GM19099 (cell line): ENCODE results near the gene LMNB1.

Experiments used
- POLR2A ChIP-seq: IDR thresholded peaks from 3 replicates; pipeline ENCODE4 v1.6.1; 2011; ENCODE audit warnings: low read depth; ENCODE audit not compliant: insufficient read length; ENCODE audit errors: extremely low read depth

Gene LMNB1

DNA sequence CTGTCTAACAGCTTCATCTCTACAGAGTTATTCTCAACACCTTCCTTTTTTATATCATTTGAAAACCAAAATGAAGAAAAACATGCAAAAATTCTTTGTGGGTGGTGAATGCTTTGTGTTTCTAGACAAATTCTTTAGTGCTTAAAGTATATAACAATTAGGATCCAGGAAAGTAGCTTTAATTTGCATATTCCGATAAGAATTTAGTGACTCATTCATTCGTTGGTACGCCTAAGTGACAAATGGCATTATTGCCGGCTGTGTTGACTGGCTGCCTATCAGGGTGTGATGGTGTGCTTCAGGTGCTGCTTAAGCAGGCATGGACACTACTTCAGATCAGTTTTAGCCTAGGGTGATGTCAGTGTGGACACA is 35.2 kb downstream of the LMNB1 start:
- no peak for TF ChIP-seq POLR2A

DNA sequence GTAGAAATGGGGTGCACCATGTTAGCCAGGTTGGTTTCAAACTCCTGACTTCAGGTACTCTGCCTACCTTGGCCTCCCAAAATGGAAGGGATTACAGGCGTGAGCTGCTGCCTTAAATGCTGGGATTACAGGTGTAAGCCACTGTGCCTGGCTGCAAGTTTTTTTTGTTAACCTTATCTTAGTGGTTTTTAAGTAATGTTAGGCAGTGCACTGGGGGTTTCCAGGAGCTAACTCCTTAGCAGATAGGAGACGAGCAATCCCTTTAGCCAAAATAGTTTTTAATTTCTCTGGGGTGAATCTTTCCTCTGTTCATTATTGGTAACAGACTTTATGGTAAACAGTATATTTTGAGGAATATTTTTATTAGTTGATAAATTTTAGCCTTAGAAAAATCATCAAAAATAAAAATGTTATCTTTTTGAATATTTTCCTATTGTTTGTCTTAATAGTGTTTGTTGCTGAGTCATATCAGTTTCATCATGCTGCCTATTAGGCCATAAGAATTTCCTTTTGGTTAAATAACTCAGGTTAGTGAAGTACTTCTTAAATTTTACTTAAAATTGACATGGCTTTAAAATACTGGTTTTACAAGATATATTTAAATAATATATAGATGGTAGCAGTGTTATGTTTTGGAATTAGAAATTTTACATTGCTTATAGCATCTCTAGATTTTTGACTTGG is 37.9 kb downstream of the LMNB1 start:
- TF ChIP-seq POLR2A, result no peak

DNA sequence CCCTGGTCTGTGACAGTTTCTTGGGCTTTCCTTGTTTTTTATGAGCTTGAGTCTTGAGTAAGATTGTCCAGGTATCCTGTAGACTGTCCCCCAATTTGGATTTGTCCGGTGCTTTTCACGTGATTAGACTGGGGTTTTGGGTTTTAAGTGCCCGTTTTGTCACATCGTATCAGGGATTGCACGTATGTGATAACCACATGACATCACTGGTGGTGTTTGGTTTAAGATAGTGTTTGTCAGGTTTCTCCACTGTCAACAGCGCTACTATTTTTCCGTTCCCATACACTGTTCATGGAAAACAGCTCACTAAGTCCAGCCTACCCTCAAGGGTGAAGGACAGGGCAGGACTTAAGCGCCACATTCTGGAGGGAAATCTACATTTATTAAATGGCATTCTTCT is 39.7 kb downstream of the LMNB1 start:
- TF ChIP-seq POLR2A, result no peak

DNA sequence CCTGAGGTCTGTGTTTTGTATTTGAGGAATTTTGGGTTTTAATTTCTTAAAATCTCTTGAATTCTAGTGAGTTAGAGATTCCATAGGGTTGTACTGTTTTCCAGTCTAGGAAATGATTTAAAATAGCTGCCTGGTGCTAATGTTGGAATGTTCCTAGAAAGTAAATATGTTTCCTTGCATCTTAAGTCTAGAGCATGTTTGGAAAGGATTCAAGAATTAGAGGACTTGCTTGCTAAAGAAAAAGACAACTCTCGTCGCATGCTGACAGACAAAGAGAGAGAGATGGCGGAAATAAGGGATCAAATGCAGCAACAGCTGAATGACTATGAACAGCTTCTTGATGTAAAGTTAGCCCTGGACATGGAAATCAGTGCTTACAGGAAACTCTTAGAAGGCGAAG is 41.8 kb downstream of the LMNB1 start:
- TF ChIP-seq POLR2A, result no peak

DNA sequence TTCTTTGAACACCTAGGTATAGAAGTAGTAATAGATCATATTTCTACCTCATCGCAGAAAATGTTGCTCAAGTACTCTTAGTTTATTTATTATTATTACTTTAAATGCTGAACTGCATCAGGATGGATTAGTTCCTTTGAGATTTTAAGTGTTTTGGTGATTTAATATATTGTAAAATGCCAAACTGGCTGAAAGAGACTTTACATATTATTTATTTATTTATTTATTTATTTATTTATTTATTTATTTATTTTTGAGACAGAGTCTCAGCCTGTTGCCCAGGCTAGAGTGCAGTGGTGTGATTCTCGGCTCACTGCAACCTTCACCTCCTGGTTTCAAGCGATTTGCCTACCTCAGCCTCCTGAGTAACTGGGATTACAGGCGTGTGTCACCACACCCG is 42.3 kb downstream of the LMNB1 start:
- TF ChIP-seq POLR2A, result no peak

DNA sequence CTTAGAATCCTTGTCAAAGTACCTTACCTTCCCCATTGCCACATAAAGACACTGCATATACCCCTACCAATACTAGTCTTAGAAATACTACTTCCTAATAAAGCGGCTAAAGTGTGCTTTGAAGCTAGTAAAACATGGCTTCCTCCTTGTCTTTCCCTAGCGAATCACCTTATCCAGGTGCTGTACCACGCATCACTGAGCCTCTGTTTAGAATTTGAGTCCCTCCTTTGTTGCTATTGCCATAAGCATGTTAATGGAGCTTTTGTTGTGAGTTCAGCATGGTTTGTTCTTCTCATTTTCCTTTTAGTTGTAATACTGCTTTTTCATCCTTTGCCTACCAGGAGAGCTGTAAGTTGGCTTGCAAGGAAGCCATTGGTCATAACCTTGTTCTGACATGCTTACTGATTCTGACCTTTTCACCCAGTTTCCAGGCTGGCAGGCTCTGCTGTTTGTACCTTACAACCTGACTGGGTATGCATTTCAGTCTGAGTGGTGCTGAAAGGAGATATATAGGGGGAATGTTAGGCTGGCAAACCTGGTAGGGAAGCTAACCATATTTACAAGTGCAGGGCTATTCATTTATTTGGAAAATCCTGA is 49.8 kb downstream of the LMNB1 start:
- no peak for TF ChIP-seq POLR2A

DNA sequence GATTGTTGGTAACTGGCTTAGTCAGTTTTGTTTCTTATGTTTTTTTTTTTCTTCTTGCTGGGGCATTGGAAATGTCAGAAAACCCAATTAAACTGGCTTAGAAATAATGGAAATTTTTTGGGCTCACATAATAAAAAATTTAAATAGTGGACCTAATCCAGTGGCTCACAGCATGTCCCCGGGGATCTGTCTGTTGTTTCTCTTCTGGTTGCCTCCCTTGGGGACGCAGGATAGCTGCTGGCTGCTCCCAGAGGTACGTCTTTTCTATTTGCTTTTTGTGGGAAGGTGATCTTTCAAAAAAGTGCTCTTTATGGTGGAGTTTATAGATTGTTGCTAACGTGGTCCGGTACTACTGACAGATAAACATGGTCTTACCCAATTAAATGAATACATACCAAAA is 52.2 kb downstream of the LMNB1 start:
- no peak for TF ChIP-seq POLR2A

DNA sequence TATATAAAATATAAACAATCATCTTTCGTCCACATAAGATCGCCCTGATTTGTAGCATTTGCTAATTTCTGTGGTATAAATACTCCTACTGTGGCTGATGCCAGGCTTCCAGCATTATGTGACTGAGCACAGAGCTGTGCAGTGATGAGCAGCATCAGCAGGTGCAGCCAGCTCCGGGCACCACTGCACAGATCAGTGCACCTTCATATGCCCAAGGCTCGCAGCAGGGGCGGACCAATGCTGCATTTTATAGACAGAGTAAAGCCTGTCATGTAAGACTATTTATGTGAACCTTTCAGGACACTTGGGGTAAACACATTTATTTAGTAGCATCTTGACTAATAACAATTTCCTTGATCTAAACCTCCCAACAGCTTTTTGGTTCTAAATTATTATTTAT is 53.1 kb downstream of the LMNB1 start:
- no peak for TF ChIP-seq POLR2A

DNA sequence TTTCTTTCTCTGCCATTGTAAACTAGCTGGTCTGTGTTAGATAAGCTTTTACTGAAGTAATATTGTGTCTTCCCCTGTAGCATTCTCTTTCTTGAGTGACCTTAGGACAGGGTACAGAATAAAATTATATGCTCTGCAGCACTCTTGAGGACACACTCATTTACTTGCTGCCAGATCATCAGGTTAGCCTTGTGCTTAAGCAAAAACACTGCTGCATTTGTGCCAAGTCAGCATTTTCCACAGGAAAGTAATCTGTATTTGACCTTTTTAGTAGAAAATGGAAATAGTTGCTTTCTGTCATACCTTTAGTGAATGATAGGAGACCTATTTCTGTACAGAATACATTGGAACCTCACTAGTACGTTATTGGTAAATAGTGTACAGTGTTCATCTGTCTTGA is 54.2 kb downstream of the LMNB1 start:
- TF ChIP-seq POLR2A, result no peak

DNA sequence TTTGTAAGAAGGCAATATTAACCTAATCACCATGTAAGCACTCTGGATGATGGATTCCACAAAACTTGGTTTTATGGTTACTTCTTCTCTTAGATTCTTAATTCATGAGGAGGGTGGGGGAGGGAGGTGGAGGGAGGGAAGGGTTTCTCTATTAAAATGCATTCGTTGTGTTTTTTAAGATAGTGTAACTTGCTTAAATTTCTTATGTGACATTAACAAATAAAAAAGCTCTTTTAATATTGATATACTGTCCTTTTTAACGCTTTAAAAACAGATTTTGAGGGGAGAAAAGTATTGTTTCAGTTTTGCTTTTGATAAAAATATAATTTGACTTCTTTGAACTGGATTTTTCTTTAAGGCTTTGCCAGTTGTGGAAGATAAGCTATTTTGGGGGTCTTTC is 59.8 kb downstream of the LMNB1 start:
- no peak for TF ChIP-seq POLR2A

DNA sequence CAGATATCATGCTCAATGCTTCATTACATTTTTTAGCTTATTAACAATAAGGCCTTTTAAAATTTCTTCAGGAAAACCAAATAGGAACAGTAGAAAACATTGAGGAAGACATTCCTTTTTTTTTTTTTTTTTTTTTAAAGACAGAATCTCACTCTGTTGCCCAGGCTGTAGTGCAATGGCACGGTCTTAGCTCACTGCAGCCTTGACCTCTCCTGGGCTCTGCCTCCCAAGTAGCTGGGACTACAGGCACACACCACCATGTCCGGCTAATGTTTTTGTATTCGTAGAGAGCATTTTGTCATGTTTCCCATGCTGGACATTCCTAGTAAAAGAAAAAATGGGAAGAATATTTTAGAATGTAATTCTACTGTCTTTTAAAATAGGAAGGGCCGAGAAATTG is 60.3 kb downstream of the LMNB1 start:
- TF ChIP-seq POLR2A, result no peak

DNA sequence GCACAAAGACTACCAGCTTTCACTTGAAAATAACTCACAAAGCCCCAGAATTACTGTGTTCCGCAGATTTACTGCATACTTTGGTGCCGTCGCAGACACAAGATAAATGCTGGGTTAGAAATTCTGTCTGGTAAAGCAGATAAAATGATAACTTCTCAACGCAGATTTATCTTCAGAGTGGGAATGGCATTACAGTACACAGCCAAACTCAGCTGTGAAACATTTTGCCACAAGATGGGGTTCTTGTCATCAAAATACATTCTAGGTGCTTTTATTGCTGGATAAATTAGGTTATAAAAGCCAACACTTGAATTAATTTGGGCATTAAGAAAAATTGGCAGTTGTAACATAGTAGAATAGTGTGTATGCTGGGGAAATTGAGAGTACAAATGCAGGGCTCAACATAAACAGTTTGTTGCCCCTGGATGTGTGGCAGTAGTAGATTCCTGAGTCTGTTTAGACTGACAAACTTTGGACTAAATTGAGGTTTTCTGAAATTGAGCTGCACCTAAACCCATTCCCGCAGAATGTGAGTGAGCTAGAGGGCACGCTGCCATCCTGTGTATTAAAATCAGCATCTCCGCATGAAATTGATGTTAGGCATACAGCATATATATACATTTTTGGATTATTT is 61.1 kb downstream of the LMNB1 start:
- TF ChIP-seq POLR2A, result no peak

DNA sequence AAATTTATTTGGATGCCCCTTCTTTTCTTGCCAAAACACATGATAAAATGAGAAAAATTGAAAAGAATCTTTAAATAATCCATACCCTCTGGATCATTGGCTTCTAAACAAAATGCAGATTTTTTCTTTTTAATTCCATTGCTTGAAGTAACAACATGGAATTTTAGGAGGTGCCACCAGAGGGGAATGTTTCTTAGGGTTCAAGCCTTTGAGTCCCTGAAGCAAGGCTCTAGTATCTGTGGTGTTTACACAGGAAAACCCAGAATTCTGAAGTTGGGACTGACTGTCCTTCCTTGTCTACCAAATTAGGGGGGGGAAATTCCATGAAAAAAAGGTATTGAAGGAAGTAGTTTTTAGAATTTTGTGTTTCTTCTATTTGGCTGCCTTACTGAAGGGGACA is 69.4 kb downstream of the LMNB1 start:
- no peak for TF ChIP-seq POLR2A

DNA sequence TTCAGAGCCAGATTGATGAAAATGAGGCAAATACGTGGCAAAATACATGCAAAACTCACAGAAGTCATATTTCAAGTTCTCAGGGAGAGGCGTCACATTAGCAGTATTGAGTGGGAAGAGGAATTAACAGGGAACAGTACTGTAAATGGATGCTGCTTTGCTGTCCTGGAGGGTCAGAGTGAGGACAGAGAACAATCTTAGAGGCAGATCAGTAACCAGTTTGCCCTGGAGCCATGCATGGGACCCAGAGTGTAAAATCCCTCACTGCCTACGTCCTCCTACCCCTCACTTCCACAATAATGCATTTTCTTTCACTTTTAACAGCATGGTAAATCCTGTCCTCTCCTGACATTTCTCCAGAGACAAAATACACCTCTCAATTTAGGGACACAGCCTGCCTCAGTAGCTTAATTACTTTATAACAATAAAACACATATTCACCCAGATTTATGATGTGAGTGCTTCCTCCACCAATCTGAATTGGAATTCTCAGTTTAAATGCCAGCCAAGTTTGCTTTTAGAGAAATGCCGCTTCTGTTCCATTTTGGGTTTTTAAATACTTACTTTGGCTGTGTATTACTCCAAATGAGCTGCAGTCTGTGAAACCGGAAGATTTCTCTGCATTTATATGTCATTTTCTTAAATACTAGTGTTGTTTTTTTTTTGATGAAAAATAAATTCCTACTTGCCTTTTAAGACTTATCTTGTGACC is 70.0 kb downstream of the LMNB1 start:
- no peak for TF ChIP-seq POLR2A

DNA sequence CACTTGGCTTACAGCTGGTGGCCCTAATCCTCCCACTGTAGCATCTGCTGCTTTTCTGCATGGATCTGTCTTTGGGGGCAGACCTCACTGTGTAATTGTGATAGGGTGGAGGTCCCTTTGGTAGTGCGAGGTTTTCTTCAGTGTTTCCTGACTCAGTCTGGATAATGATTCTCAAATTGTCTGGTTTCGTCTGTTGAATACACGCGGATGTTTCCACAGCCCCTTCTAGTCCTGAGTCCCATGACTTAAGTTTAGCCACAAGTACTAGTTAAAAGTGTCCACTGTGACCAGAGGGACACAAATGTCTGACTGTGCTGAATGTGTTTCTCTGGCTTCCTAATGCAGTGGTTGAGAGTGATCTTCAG is 70.5 kb downstream of the LMNB1 start:
- TF ChIP-seq POLR2A, result no peak

DNA sequence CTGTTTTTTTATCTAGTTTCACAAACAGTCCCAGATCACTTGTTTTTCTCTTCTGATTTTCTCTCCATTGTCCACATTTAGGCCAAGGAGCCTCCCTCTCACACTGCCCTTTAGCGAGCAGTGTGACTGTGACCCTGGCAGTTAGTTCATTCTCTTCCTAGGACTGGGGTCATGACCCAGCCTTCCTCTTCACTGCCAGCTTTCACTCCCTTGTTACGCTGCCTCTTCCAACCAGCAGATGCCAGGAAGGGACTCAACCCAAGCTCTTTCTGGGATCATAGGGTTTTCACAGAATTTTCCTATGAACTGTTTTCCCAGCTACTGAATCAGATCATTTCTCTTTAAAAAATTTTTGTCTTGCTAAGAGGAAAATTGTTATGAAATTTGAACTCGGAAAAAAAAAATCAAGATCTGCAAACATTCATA is 70.9 kb downstream of the LMNB1 start:
- no peak for TF ChIP-seq POLR2A

DNA sequence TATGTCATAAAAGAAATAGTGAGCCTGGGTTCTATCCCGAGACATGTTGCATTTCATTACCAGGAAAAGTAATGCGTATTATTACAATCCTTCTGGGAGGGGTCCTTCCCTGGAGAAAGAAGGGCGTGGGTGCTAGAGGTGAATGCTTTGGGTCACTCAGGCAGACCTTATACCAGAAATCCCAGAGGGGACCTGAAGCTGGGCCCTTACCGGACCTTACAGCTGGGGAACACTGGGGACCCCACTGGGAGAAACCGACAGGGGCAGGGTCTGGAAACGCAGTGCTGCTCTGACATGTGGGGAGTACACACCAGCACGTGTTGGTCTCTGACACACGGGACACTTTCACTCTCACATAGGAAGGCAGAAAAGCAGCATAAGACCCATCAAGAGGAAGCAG is 71.3 kb downstream of the LMNB1 start:
- no peak for TF ChIP-seq POLR2A

DNA sequence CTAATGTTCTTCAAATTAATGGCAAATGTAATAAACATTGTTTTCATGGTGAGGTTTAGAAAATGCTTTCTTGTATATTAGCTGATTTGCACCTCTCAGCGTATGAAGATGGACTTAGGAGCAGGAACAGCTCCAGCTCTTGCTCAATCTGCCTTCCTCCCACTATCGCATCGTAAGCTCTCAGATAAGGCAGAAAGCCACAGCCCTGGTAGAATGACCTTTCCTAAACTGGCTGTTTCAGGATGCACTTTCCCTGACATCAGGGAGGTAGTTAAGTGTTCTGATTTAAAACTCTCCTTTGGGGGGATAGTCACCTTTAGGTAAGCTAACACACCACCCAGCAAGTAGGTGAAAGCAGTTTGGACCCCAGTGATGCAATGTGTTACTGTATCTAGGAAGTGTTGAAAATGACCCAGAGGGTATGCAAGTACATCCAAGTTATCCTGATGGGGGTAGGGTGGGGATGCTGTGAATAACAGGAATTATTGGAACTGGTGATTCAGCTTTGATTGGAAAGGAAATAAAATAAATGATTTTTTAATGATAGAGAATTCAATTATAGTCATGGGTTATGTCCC is 72.3 kb downstream of the LMNB1 start:
- TF ChIP-seq POLR2A, result no peak
